ENCODE results near the gene PDGFB. TPM values are rescaled to one million over a fixed set of nuclear protein-coding genes. Genes with fewer than 3 reads are reported as not detected.

The PDGFB gene
- total RNA-seq, 2 experiments from 2014 or later = 11.7 to 13.3 TPM

DNA sequence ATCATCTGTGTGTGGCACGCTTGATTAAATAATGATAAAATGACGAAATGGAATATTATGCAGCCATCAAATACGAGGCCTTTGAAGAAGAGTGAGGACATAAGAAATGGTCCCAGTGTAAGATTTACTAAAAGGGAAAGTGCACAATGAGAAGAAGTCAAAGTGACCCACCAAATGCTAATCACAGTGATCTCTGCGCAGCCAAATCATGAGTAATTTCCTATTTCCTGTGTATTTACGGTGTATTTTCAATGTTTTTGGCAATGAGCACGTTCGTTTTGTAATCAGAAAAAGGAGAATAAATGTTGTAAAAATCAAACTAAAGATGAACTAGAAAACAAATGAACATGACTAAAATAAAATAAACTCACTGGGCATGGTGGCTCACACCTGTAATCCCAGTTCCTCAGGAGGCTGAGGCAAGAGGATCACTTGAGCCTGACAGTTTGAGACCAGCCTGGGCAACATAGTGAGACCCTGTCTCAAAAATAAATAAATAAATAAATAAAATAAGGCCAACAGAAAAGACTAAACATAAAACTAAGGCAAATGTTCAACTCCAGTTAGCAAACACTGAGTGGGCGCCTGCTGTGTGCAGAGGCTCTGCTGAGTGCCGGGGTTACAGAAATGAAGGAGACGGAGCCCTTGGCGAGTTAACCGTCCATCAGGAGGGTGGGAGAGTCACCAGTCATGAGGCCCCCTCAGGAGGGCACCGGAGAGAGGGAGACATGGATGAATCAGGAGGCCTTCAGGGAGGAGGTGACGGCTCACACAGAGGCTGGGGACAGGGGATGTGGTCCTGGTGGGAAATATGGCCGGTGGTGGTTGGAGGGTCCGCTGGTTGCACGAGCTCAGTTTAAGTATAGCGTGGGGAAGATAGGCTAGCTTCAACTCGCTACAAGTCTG is 66.3 kb downstream of the PDGFB start:
- H3K4me3 Mint-ChIP-seq = no peak overlapping the region
- H3K9me3 Mint-ChIP-seq = peaks cover 11% of the 10 kb centered on the region
- POLR2A ChIA-PET = no interaction called here
- H3K27me3 Mint-ChIP-seq = no peaks in the 10 kb centered on the region
- H3K36me3 Mint-ChIP-seq = no peaks in the 10 kb centered on the region
- CTCF ChIA-PET = interaction anchor here (0.8 to 2.9 kb wide), 2 partner anchors 8 to 309 kb away, joined by 3 to 12 read pairs; no protein-coding TSS in a partner anchor
- peaks cover 36% of the 10 kb centered on the region for H3K4me1 Mint-ChIP-seq (ENCODE audit: low read depth)
- intact Hi-C loops (cut with micrococcal nuclease) = no loop called here
- no peak overlapping the region for H3K27ac Mint-ChIP-seq
- no peak for DNase-seq

DNA sequence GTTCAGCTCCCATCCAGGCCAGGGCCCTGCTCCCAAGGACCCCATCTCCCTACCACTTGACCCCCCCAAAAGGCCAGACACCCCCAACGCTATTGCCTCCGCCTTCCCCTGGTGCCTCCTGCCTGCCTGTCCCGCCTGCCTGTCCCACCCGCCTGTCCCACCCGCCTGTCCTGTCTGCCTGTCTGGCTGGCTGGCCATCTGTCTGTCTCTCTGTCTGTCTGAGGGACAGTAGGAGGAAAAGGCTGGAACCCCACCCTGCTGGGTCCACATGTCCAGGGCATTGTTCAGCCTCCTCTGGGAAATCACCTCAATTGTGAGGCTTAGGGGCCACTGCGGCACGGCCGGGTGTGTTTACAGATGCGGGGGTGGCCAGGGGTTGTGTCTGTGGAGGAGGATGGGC is 67.0 kb downstream of the PDGFB start:
- no peaks in the 10 kb centered on the region for H3K36me3 Mint-ChIP-seq
- DNase-seq = no peak
- H3K4me3 Mint-ChIP-seq = no peak overlapping the region
- no peaks in the 10 kb centered on the region for H3K27me3 Mint-ChIP-seq
- H3K9me3 Mint-ChIP-seq = peaks cover 11% of the 10 kb centered on the region
- intact Hi-C loops (cut with micrococcal nuclease) = no loop called here
- ChIA-PET CTCF (interaction anchor here (1.4 kb wide), 1 partner anchor 133 kb away, joined by 6 read pairs; no protein-coding TSS in a partner anchor), POLR2A (interaction anchor here (1.0 kb wide), 1 partner anchor 141 kb away, joined by 3 read pairs; no protein-coding TSS in a partner anchor)
- H3K27ac Mint-ChIP-seq = no peak overlapping the region
- H3K4me1 Mint-ChIP-seq (ENCODE audit: low read depth) = peaks cover 42% of the 10 kb centered on the region

DNA sequence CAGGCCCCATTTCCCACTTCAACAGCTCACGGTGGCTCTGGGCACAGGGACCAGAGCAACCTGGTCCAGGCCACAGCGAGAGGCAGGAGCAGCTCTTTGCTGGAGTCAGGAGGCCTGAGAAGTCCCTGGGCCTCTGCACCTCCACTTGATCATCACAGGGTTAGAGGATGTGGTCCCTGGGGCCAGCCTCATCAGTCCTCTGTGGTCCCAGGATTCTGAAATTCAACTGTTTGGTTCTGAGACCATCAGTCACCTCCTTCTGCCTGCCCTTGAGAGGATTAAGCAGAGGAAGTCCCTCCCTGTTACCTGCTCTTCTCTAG is 67.4 kb downstream of the PDGFB start:
- CTCF ChIA-PET = interaction anchor here (1.4 to 1.7 kb wide), 2 partner anchors 129 to 133 kb away, joined by 5 to 6 read pairs; no protein-coding TSS in a partner anchor
- peak; percentile 36 for DNase-seq
- peaks cover 11% of the 10 kb centered on the region for H3K9me3 Mint-ChIP-seq
- H3K4me3 Mint-ChIP-seq = no peak overlapping the region
- peaks cover 42% of the 10 kb centered on the region for H3K4me1 Mint-ChIP-seq (ENCODE audit: low read depth)
- POLR2A ChIA-PET = interaction anchor here (0.6 to 1.0 kb wide), 2 partner anchors 10 to 141 kb away, joined by 3 read pairs; no protein-coding TSS in a partner anchor
- H3K36me3 Mint-ChIP-seq = no peaks in the 10 kb centered on the region
- intact Hi-C loops (cut with micrococcal nuclease) = no loop called here
- H3K27ac Mint-ChIP-seq = no peak overlapping the region
- no peaks in the 10 kb centered on the region for H3K27me3 Mint-ChIP-seq

DNA sequence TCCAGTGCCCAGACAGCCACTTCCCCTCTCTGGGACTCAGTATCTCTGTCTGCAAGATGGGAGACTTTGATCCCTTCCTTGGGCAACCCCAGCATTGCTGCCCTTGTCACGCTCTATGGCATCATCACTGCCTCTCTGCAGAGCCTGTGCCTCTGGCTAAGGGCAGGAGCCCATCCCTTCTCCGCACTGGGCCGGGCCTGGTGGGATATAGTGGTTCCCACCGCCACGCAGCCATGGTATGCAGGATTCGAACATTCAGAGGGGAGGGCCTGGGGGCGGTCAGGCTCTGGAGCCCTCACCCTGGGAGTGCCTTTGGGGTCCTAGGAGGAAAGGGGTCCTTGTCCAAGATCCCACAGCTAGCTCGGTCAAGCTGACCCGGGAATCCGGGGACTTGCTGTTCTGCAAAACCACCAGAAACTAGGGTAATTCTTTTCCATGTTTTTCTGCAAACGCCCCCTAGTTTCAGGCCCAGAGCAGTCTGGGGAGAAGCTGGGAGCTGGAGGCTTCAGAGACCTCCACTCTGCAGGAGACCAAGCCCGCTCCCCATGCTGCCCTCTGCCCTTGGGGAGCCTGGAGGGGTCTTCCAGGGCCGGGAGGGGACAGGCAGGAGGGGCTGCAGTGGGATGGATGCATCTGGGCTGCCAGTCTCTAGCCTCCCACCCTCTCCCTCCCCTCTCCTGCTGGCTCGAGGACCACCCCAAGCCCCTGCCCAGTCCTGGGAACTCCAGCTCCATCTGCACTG is 67.9 kb downstream of the PDGFB start:
- Mint-ChIP-seq H3K4me1 (ENCODE audit: low read depth) (peaks cover 44% of the 10 kb centered on the region), H3K27ac (no peak overlapping the region), H3K9me3 (peaks cover 8% of the 10 kb centered on the region), H3K36me3 (no peaks in the 10 kb centered on the region), H3K27me3 (no peaks in the 10 kb centered on the region), H3K4me3 (no peak overlapping the region)
- ChIA-PET CTCF (interaction anchor here (1.4 to 1.7 kb wide), 2 partner anchors 130 to 133 kb away, joined by 5 to 6 read pairs; no protein-coding TSS in a partner anchor), POLR2A (interaction anchor here (0.6 to 1.0 kb wide), 2 partner anchors 10 to 142 kb away, joined by 3 read pairs; no protein-coding TSS in a partner anchor)
- intact Hi-C loops (cut with micrococcal nuclease) = no loop called here
- DNase-seq = no peak

DNA sequence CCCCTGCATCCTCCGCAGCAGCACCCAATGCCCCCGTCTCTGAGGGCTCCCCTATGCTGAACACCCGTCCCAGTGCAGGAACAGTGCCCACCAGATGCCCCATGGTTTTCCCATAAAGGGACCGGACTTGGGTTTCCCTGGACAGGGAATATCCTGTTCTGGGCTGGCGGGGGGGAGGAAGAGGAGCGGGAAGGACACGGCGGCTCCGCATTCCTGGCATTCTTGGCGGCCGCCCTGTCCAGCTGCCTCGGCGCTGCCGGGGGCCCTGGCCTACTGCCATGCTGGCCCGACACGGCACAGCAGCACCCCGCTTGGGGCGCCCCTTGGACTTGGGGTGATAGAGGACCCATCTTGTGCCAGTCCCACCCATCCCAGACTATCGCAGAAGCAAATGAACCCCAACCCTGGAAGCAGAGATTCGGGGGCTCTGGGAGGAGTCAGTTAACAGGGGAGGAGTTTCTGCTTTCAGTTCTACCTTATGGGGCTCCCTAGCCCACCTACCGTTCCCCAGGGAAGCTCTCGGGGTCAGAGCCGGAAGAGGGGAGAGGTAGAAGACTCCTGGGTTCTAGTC is 68.6 kb downstream of the PDGFB start:
- H3K4me1 Mint-ChIP-seq (ENCODE audit: low read depth) = peaks cover 49% of the 10 kb centered on the region
- peaks cover 1% of the 10 kb centered on the region for H3K9me3 Mint-ChIP-seq
- CTCF ChIA-PET = interaction anchor here (1.4 to 1.7 kb wide), 2 partner anchors 130 to 134 kb away, joined by 5 to 6 read pairs; no protein-coding TSS in a partner anchor
- no peak overlapping the region for H3K27ac Mint-ChIP-seq
- no peak for DNase-seq
- no peaks in the 10 kb centered on the region for H3K36me3 Mint-ChIP-seq
- H3K27me3 Mint-ChIP-seq = no peaks in the 10 kb centered on the region
- no peak overlapping the region for H3K4me3 Mint-ChIP-seq
- POLR2A ChIA-PET = no interaction called here
- intact Hi-C loops (cut with micrococcal nuclease) = no loop called here

DNA sequence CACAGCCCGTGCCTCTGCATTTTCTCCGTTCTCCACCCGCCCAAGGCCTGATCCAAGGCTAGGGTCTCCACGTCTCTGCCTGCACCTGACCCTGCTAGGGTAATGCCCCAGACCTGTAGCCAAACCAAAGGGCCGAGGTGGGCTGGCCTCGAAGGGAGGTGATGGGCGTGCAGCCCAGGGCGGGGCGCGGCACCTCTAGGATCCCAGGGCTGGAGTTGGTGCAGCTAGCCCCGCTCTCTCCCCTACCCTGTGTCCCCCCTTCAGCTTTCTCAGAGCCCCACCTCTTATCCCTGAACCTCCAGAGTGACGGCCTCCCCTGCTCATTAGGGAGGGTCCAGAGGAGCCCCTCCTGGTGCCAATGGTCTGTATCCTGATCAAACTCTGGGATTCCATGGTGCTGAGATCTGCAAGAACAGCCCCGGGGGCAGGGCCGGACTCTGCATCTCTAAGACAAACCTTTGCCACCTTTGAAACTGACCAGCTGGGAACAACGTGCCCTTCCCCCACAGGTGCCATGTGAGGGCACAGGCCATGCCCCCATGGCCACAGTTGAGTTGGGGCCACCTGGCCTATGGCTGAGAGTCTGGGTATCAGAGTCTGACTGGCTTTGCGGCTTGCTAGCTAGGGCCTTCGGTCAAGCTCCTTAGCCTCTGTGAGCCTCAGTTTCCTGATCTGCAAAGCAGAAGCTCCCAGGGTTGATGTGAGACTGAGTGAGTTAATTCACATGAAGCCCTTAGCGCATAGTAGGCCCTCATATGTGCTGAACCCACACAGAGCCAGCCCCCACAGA is 69.2 kb downstream of the PDGFB start:
- no peak overlapping the region for H3K4me3 Mint-ChIP-seq
- no peak overlapping the region for H3K27ac Mint-ChIP-seq
- no peak for DNase-seq
- no peaks in the 10 kb centered on the region for H3K9me3 Mint-ChIP-seq
- ChIA-PET POLR2A (interaction anchor here (2.0 to 2.3 kb wide), 2 partner anchors 135 to 143 kb away, joined by 7 to 14 read pairs; partner anchors contain the start of gene RPL3), CTCF (interaction anchor here (1.7 to 4.3 kb wide), 2 partner anchors 131 to 135 kb away, joined by 5 to 31 read pairs; no protein-coding TSS in a partner anchor)
- peaks cover 56% of the 10 kb centered on the region for H3K4me1 Mint-ChIP-seq (ENCODE audit: low read depth)
- peaks cover 1% of the 10 kb centered on the region for H3K27me3 Mint-ChIP-seq
- H3K36me3 Mint-ChIP-seq = no peaks in the 10 kb centered on the region
- intact Hi-C loops (cut with micrococcal nuclease) = no loop called here

DNA sequence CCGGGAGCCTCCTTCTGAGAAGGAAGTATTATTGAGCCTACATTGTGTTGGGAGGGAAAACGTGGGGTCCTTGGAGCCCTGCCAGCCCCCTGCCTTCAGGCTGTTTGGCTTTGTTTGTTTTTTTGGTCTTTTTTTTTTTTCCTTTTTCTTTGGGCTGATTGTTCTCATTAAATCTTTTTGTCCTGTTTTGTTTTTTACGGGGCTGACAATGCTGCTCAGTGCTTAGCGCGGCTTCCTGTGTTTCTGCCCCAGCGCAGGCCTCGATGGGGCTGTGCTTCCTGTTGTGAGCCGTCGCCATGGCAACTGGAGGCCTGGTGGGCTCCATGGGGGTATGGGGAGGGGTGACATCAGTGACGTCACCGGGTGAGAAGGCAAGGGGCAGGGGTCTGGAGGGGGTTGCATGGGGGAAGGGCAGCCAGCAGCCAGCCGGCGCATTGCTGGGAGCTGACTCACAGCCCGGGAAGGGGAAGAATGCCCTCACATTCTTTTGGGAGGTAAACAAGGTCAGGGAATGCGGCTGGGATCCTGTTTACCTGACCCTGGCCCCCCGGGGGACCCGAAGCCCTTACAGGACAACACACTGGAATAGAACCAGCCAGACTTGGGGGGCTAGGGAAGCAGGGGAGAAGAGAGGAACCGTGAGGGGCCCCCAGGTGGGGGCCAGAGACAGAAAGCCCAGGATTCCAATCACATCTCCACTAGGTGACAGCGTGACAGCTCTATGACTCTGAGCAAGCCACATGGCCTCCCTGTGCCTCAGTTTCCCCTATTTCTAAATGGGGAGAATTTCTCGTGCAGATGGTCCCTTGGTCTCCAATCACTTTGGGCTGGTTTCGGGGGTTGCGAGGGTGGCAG is 70.1 kb downstream of the PDGFB start:
- H3K4me3 Mint-ChIP-seq = peak overlapping the region; percentile 10

DNA sequence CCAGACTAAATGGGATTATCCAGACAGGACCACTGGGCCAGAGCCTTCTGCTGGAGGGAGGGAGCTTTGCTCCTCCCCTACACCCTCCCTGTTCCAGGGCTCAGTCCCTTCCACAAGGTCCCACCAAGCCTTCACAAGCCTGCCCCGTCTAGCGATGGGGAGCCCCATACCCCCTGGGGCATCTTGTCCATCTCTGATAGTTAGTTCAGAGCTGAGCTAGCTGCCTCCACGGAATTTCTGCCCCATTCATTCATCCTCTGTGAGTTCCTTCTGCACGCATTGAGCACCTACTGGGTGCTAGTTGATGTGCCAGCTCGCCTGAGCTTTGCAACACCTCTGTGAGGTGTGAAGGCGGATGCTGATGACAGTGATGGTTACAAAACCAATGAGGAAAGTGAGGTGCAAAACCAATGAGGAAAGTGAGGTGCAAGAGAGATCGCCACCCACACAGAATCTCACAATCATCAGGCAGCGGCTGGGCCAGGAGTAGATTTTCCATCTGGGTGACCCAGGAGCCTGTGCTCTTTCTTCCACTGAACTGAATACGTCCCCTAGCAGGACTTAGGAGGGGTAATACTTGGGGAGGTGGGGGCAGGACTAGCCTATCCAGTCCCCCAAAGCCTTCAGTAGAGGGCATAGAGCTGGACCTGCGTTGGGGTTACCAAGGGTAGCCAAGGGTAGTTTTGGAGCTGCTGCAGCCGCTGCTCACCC is 70.8 kb downstream of the PDGFB start:
- peaks cover 1% of the 10 kb centered on the region for H3K27me3 Mint-ChIP-seq
- CTCF ChIA-PET = interaction anchor here (1.0 to 5.1 kb wide), 5 partner anchors 22 to 226 kb away, joined by 3 to 98 read pairs (median 3); partner anchors contain the start of genes CBX7, RPL3 and TAB1
- no peaks in the 10 kb centered on the region for H3K36me3 Mint-ChIP-seq
- DNase-seq = peak; percentile 61
- peak overlapping the region; percentile 10 for H3K4me3 Mint-ChIP-seq
- no peaks in the 10 kb centered on the region for H3K9me3 Mint-ChIP-seq
- H3K4me1 Mint-ChIP-seq (ENCODE audit: low read depth) = peaks cover 54% of the 10 kb centered on the region
- H3K27ac Mint-ChIP-seq = peak overlapping the region; percentile 35
- intact Hi-C loops (cut with micrococcal nuclease) = loop anchor here (1.0 to 5.0 kb wide), 3 partner anchors 33 to 358 kb away; partner anchors contain the start of gene RPS19BP1
- POLR2A ChIA-PET = interaction anchor here (0.5 to 2.3 kb wide), 3 partner anchors 36 to 145 kb away, joined by 4 to 14 read pairs (median 7); partner anchors contain the start of gene RPL3

More for the DNA sequence above, 70.1 kb downstream of the PDGFB start:
- intact Hi-C loops (cut with micrococcal nuclease) = loop anchor here (1.0 to 5.0 kb wide), 3 partner anchors 33 to 358 kb away; partner anchors contain the start of gene RPS19BP1
- Mint-ChIP-seq H3K27me3 (peaks cover 1% of the 10 kb centered on the region), H3K9me3 (no peaks in the 10 kb centered on the region), H3K4me1 (ENCODE audit: low read depth) (peaks cover 56% of the 10 kb centered on the region), H3K36me3 (no peaks in the 10 kb centered on the region), H3K27ac (peak overlapping the region; percentile 35)
- ChIA-PET POLR2A (interaction anchor here (2.0 to 2.3 kb wide), 2 partner anchors 136 to 144 kb away, joined by 7 to 14 read pairs; partner anchors contain the start of gene RPL3), CTCF (interaction anchor here (1.0 to 4.3 kb wide), 3 partner anchors 136 to 225 kb away, joined by 3 to 31 read pairs (median 3); partner anchors contain the start of genes RPL3 and TAB1)
- peak; percentile 73 for DNase-seq

Measured in activated CD4-positive, alpha-beta memory T cell treated with anti-CD3 and anti-CD28 coated beads for 36 hours (primary cell).